ENCODE results near the gene MYH9.
A peak's percentile ranks its signal among the peaks of the same experiment; 100 is the strongest.

The MYH9 gene

GRCh38 chr22:36404446-36404845, 16.7 kb upstream of the MYH9 start:
- Histone ChIP-seq H3K4me3 (ENCODE audit: low read depth, low read length) (no peak overlapping the region), H3K27ac (ENCODE audit: extremely low read depth, low read depth, low read length) (no peak overlapping the region), H3K36me3 (ENCODE audit: control insufficient read depth in 2 of 2, insufficient read depth in 1 of 2, low read length in 2 of 2) (no peaks in the 10 kb centered on the region), H3K4me1 (ENCODE audit: control insufficient read depth, insufficient read depth, low read length) (no peaks in the 10 kb centered on the region), H3K9me3 (ENCODE audit: control insufficient read depth, insufficient read depth, low read depth, low read length) (no peaks in the 10 kb centered on the region)
- ChIA-PET POLR2A (interaction anchor here (1.2 to 2.9 kb wide), 2 partner anchors 17 to 25 kb away, joined by 3 to 15 read pairs; partner anchors contain the start of gene MYH9), CTCF (interaction anchor here (0.7 to 0.9 kb wide), 2 partner anchors 21 to 104 kb away, joined by 3 to 6 read pairs; no protein-coding TSS in a partner anchor)
- no peak for TF ChIP-seq ZNF175 (tag by site-specific recombination; IDR thresholded peaks at IDR 0.05)
- peak; percentile 43; the same call in 1 of the 2 replicates for TF ChIP-seq ZIC2 (tag by site-specific recombination; IDR thresholded peaks at IDR 0.05)

GRCh38 chr22:36399472-36399778, 11.7 kb upstream of the MYH9 start:
- no peak overlapping the region for H3K4me3 ChIP-seq (ENCODE audit: low read depth, low read length)
- no peaks in the 10 kb centered on the region for H3K9me3 ChIP-seq (ENCODE audit: control insufficient read depth, insufficient read depth, low read depth, low read length)
- CTCF ChIA-PET = interaction anchor here (0.6 kb wide), 1 partner anchor 11 kb away, joined by 4 read pairs; no protein-coding TSS in a partner anchor
- H3K27ac ChIP-seq (ENCODE audit: extremely low read depth, low read depth, low read length) = no peak overlapping the region
- peaks cover 12% of the 10 kb centered on the region for H3K4me1 ChIP-seq (ENCODE audit: control insufficient read depth, insufficient read depth, low read length)
- no peaks in the 10 kb centered on the region for H3K36me3 ChIP-seq (ENCODE audit: control insufficient read depth in 2 of 2, insufficient read depth in 1 of 2, low read length in 2 of 2)
- TF ChIP-seq GLIS1 (tag by site-specific recombination; IDR thresholded peaks at IDR 0.05) (no peak), ZNF544 (tag by site-specific recombination; IDR thresholded peaks at IDR 0.05) (no peak), KLF8 (tag by site-specific recombination; IDR thresholded peaks at IDR 0.05) (no peak), ZNF302 (tag by site-specific recombination; IDR thresholded peaks at IDR 0.05; ENCODE audit: low read depth) (no peak), ZFP37 (tag by site-specific recombination; IDR thresholded peaks at IDR 0.05) (no peak)
- POLR2A ChIA-PET = no interaction called here

- Histone ChIP-seq H3K9me3 (ENCODE audit: control insufficient read depth, insufficient read depth, low read depth, low read length) (no peaks in the 10 kb centered on the region), H3K4me3 (ENCODE audit: low read depth, low read length) (no peak overlapping the region), H3K27ac (ENCODE audit: extremely low read depth, low read depth, low read length) (no peak overlapping the region), H3K4me1 (ENCODE audit: control insufficient read depth, insufficient read depth, low read length) (peaks cover 12% of the 10 kb centered on the region), H3K36me3 (ENCODE audit: control insufficient read depth in 2 of 2, insufficient read depth in 1 of 2, low read length in 2 of 2) (no peaks in the 10 kb centered on the region)
- no peak for TF ChIP-seq ZNF324 (tag by site-specific recombination; IDR thresholded peaks at IDR 0.05)
- no peak for TF ChIP-seq SETDB1 (IDR thresholded peaks at IDR 0.05; ENCODE audit: insufficient read length, low read length)
- no peak for TF ChIP-seq ZNF704 (tag by site-specific recombination; IDR thresholded peaks at IDR 0.05)
- TF ChIP-seq ZBTB48 (tag by site-specific recombination; IDR thresholded peaks at IDR 0.05) = no peak
- no peak for TF ChIP-seq ZNF571 (tag by site-specific recombination; IDR thresholded peaks at IDR 0.05)
- TF ChIP-seq ZNF174 (tag by site-specific recombination; IDR thresholded peaks at IDR 0.05) = no peak
- TF ChIP-seq ZBTB1 (tag by site-specific recombination; IDR thresholded peaks at IDR 0.05) = no peak
- no peak for TF ChIP-seq ZNF211 (tag by site-specific recombination; IDR thresholded peaks at IDR 0.05; ENCODE audit: low read depth)
- no peak for TF ChIP-seq ZNF658 (tag by site-specific recombination; IDR thresholded peaks at IDR 0.05)
- TF ChIP-seq ZNF391 (tag by site-specific recombination; IDR thresholded peaks at IDR 0.05; ENCODE audit: borderline replicate concordance, low read depth) = no peak
- no peak for TF ChIP-seq ZNF76 (tag by site-specific recombination; IDR thresholded peaks at IDR 0.05; ENCODE audit: borderline replicate concordance, low read depth)
- no peak for TF ChIP-seq ZNF223 (tag by site-specific recombination; IDR thresholded peaks at IDR 0.05)
- no peak for TF ChIP-seq ZNF747 (tag by site-specific recombination; IDR thresholded peaks at IDR 0.05)
- TF ChIP-seq PRDM10 (tag by site-specific recombination; IDR thresholded peaks at IDR 0.05) = no peak
- TF ChIP-seq ZNF175 (tag by site-specific recombination; IDR thresholded peaks at IDR 0.05) = no peak
- ChIA-PET CTCF (interaction anchor here (0.6 to 1.6 kb wide), 2 partner anchors 72 to 83 kb away, joined by 3 to 4 read pairs; no protein-coding TSS in a partner anchor), POLR2A (interaction anchor here (2.8 to 3.3 kb wide), 2 partner anchors 12 kb away, joined by 15 to 27 read pairs; partner anchors contain the start of gene MYH9)
Observed at GRCh38 chr22:36398601-36399471, 11.1 kb upstream of the MYH9 start.

Measured in HEK293 (cell line).